SK-N-SH (cell line): ENCODE data around the gene SNX20. TPM values are rescaled to one million over a fixed set of nuclear protein-coding genes. Genes with fewer than 3 reads are reported as not detected.

Source experiments
- CTCF ChIA-PET: fragments of 300-600, 350-600 bp; formaldehyde crosslinking; extraction: SDS; loops from one replicate; lab custom pipeline; 2021; lab: Yijun Ruan, JAX
- POLR2A ChIA-PET: fragments of 350-600 bp; sonication (Branson Sonifier 250); formaldehyde crosslinking; extraction: SDS; loops from one replicate; lab custom pipeline; 2020; ENCODE audit warnings: antibody characterized with exemption, inconsistent platforms; lab: Yijun Ruan, JAX
- DNase-seq: peaks from one replicate; pipeline ENCODE4 v3.0.0; 2012
- H2AFZ ChIP-seq: fragments of 200-600 bp; sonication (generic); 2 replicates; pipeline ENCODE4 v1.8.1; 2016; ENCODE audit warnings: antibody characterized with exemption, mild to moderate bottlenecking, low read depth
- H3F3A ChIP-seq: fragments of 200-600 bp; sonication (generic); replicated peaks from 2 replicates; pipeline ENCODE3; 2016; ENCODE audit warnings: antibody characterized with exemption, mild to moderate bottlenecking; ENCODE audit not compliant: insufficient read depth
- H3K27ac ChIP-seq, 2 experiments: fragments of 200-500 bp in 1 of 2; fragments of 200-600 bp in 1 of 2; sonication (Bioruptor generic) in 1 of 2; sonication (generic), shearing (Covaris generic) in 1 of 2; 2 replicates each; pipeline versions ENCODE4 v1.5.1 to v1.6.1; 2014 to 2016; ENCODE audit warnings: low read depth in 2 of 2, inconsistent platforms in 1 of 2, low read length in 1 of 2, mild to moderate bottlenecking in 1 of 2, mixed read lengths in 1 of 2
- H3K27me3 ChIP-seq: fragments of 200-600 bp; sonication (generic), shearing (Covaris generic); 2 replicates; pipeline ENCODE4 v1.6.1; 2016; ENCODE audit warnings: mixed run types; ENCODE audit not compliant: insufficient read depth
- H3K36me3 ChIP-seq, 2 experiments: fragments of 200-500 bp in 1 of 2; fragments of 200-600 bp in 1 of 2; sonication (Bioruptor generic) in 1 of 2; sonication (generic) in 1 of 2; replicated peaks in 1 of 2; 2 replicates each; pipeline versions ENCODE3 to v1.5.1; 2014 to 2016; ENCODE audit warnings: low read length in 1 of 2, mild to moderate bottlenecking in 1 of 2; ENCODE audit not compliant: insufficient read depth in 2 of 2, control insufficient read depth in 1 of 2
- H3K4me1 ChIP-seq, 2 experiments: fragments of 200-500 bp in 1 of 2; fragments of 200-600 bp in 1 of 2; sonication (Bioruptor generic) in 1 of 2; sonication (generic), shearing (Covaris generic) in 1 of 2; 2 replicates each; pipeline versions ENCODE4 v1.5.1 to v1.6.1; 2014 to 2016; ENCODE audit warnings: low read depth in 1 of 2, low read length in 1 of 2, mixed run types in 1 of 2; ENCODE audit not compliant: insufficient read depth in 2 of 2, control insufficient read depth in 1 of 2
- H3K4me2 ChIP-seq: fragments of 200-600 bp; sonication (generic), shearing (Covaris generic); 2 replicates; pipeline ENCODE4 v1.6.1; 2017; ENCODE audit warnings: mixed run types
- H3K4me3 ChIP-seq, 2 experiments: fragments of 200-500 bp in 1 of 2; fragments of 200-600 bp in 1 of 2; sonication (Bioruptor generic) in 1 of 2; sonication (generic), shearing (Covaris generic) in 1 of 2; 2 replicates each; pipeline versions ENCODE4 v1.5.1 to v1.8.1; 2014 to 2016; ENCODE audit warnings: low read depth in 2 of 2, inconsistent platforms in 1 of 2, low read length in 1 of 2, mild to moderate bottlenecking in 1 of 2, mixed read lengths in 1 of 2, moderate library complexity in 1 of 2
- H3K79me2 ChIP-seq: fragments of 200-600 bp; sonication (generic); 2 replicates; pipeline ENCODE4 v1.8.1; 2017; ENCODE audit warnings: mild to moderate bottlenecking; ENCODE audit not compliant: insufficient read depth
- H3K9ac ChIP-seq: fragments of 200-600 bp; sonication (generic); 2 replicates; pipeline ENCODE4 v1.6.1; 2017; ENCODE audit warnings: mixed run types
- H3K9me2 ChIP-seq: fragments of 200-600 bp; sonication (generic); 2 replicates; pipeline ENCODE4 v1.6.1; 2017; ENCODE audit warnings: mixed run types
- H3K9me3 ChIP-seq: fragments of 200-600 bp; sonication (generic); 2 replicates; pipeline ENCODE4 v1.6.1; 2017; ENCODE audit warnings: mixed run types, mild to moderate bottlenecking, moderate library complexity
- H4K20me1 ChIP-seq: fragments of 200-600 bp; sonication (generic); 2 replicates; pipeline ENCODE4 v1.6.1; 2017; ENCODE audit warnings: mild to moderate bottlenecking, mixed run types; ENCODE audit not compliant: insufficient read depth
- EP300 ChIP-seq, 2 experiments: IDR thresholded peaks; 2 replicates each; pipeline versions ENCODE4 v1.4.0 to v1.6.1; 2012; ENCODE audit warnings: borderline replicate concordance in 1 of 2, low read depth in 1 of 2, low read length in 1 of 2
- MEF2A ChIP-seq: IDR thresholded peaks from 2 replicates; pipeline ENCODE4 v1.4.0; 2012; ENCODE audit warnings: low read depth, borderline replicate concordance
- NRF1 ChIP-seq: IDR thresholded peaks from 2 replicates; pipeline ENCODE4 v1.6.1; 2012; ENCODE audit warnings: low read depth, mild to moderate bottlenecking, low read length
- REST ChIP-seq: IDR thresholded peaks from 2 replicates; pipeline ENCODE4 v1.6.1; 2012; ENCODE audit warnings: mild to moderate bottlenecking, low read depth, low read length, moderate library complexity
- SIN3A ChIP-seq: IDR thresholded peaks from 2 replicates; pipeline ENCODE4 v1.6.1; 2012; ENCODE audit warnings: low read depth, mild to moderate bottlenecking, low read length, moderate library complexity, borderline replicate concordance
- TAF1 ChIP-seq: IDR thresholded peaks from 2 replicates; pipeline ENCODE4 v1.6.1; 2012; ENCODE audit warnings: low read depth, mild to moderate bottlenecking, low read length, moderate library complexity, borderline replicate concordance
- USF2 ChIP-seq: fragments of 150-350 bp; IDR thresholded peaks from 2 replicates; pipeline ENCODE4 v1.6.1; 2017; ENCODE audit warnings: antibody characterized with exemption, low read length, low read depth, borderline replicate concordance
- WGBS: methylation state at CpG from one replicate; pipeline ENCODE4 v1.1.6; 2017; ENCODE audit warnings: low lambda C conversion rate; 5-methylcytosine and 5-hydroxymethylcytosine counted together
- polyA plus RNA-seq, 3 experiments: library from polyadenylated mRNA; depleted of rRNA; stranded (reverse); fragments of >200 nt; gene quantifications; 2 replicates each; pipeline ENCODE4 v1.2.3, GENCODE V29; 2012

SNX20 gene
- polyA plus RNA-seq, 1 of the 3 experiments (the other 2 are of a cell fraction) = not detected

GRCh38 chr16:50643192-50643591 lies 37.9 kb downstream of the SNX20 start (continued):
- TF ChIP-seq REST = no peak
- TF ChIP-seq SIN3A = no peak
- TF ChIP-seq NRF1 = no peak
- no peak for TF ChIP-seq EP300 (IDR thresholded peaks at IDR 0.05; ENCODE audit: borderline replicate concordance in 1 of 2, low read depth in 1 of 2, low read length in 1 of 2)
- TF ChIP-seq TAF1 = no peak

DNA sequence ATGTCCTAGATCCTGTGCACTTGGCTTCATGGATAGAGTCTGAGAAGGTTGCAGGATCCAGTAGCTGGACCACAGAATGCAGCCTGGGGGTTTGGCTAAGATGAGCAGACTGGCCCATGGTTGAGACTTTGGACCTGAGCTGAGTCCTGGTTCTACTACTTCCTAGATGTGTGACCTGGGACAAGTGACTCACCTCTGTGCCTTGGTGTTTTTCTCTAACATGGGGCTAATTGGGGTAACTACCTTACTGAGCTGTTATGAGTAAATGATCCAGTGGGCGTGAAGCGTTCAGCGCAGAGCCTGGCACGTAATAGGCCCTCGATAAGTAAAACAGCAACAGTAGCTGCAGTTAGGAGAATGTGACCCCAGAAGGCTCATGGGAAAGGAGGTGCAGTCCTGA lies 38.8 kb downstream of the SNX20 start:
- Histone ChIP-seq H2AFZ (no peak overlapping the region), H3K27ac (no peak overlapping the region), H4K20me1 (no peaks in the 10 kb centered on the region), H3K9ac (no peak overlapping the region), H3K27me3 (no peaks in the 10 kb centered on the region), H3K4me3 (no peak overlapping the region), H3K9me3 (no peaks in the 10 kb centered on the region), H3K4me1 (peaks cover 0 to 4% of the 10 kb centered on the region in 2 experiments; a peak in 1 of 4 replicates), H3K36me3 (no peaks in the 10 kb centered on the region), H3K79me2 (no peaks in the 10 kb centered on the region), H3F3A (no peaks in the 10 kb centered on the region), H3K9me2 (no peaks in the 10 kb centered on the region), H3K4me2 (no peak overlapping the region)
- no peak for TF ChIP-seq MEF2A
- TF ChIP-seq USF2 = no peak
- ChIA-PET POLR2A (no interaction called here), CTCF (interaction anchor here (0.7 to 1.5 kb wide), 5 partner anchors 20 to 288 kb away, joined by 4 to 5 read pairs (median 4); no protein-coding TSS in a partner anchor)
- WGBS = 69% methylated on average over 5 of the region's 5 CpGs
- DNase-seq = no peak

- no peaks in the 10 kb centered on the region for H3K27me3 ChIP-seq
- no peaks in the 10 kb centered on the region for H3K36me3 ChIP-seq
- H3K4me3 ChIP-seq = no peak overlapping the region
- H3K4me1 ChIP-seq = peaks cover 0 to 4% of the 10 kb centered on the region in 2 experiments; a peak in 1 of 4 replicates
- no peak for TF ChIP-seq USF2
- no peak for TF ChIP-seq EP300 (IDR thresholded peaks at IDR 0.05; ENCODE audit: borderline replicate concordance in 1 of 2, low read depth in 1 of 2, low read length in 1 of 2)
- TF ChIP-seq REST = no peak
- no peak overlapping the region for H3K9ac ChIP-seq
- ChIA-PET CTCF (interaction anchor here (1.3 to 3.2 kb wide), 3 partner anchors 24 to 287 kb away, joined by 4 to 11 read pairs (median 4); no protein-coding TSS in a partner anchor), POLR2A (no interaction called here)
- H2AFZ ChIP-seq = no peak overlapping the region
- H3K4me2 ChIP-seq = no peak overlapping the region
- DNase-seq = no peak
- no peak overlapping the region for H3K27ac ChIP-seq
- no peaks in the 10 kb centered on the region for H3K9me3 ChIP-seq
- WGBS = 61% methylated on average over 3 of the region's 4 CpGs
- no peaks in the 10 kb centered on the region for H3F3A ChIP-seq
- H3K9me2 ChIP-seq = no peaks in the 10 kb centered on the region
- H3K79me2 ChIP-seq = no peaks in the 10 kb centered on the region
- H4K20me1 ChIP-seq = no peaks in the 10 kb centered on the region
Measured at GRCh38 chr16:50641818-50642187, 39.3 kb downstream of the SNX20 start.
